Small intestine (tissue), 7 donors: Measurements from ENCODE around the gene CPT1A. TPM values are rescaled to one million over a fixed set of nuclear protein-coding genes. Genes with fewer than 3 reads are reported as not detected.

Experiments used
- DNase-seq, 2 donors: peaks; one replicate each; pipeline versions ENCODE4 v3.0.0 to v3.0.0-alpha.2; 2013
- FAIRE-seq: peaks from 2 replicates; lab custom pipeline; 2012; peaks lifted over from hg19 to GRCh38; lab: Jason Lieb, UNC
- H3K27ac ChIP-seq, 3 donors: one replicate each; pipeline ENCODE4 v1.5.1; 2013; ENCODE audit warnings: low read length in 2 of 3, mild to moderate bottlenecking in 2 of 3, control low read depth in 1 of 3, inconsistent platforms in 1 of 3, low read depth in 1 of 3, moderate library complexity in 1 of 3
- H3K27me3 ChIP-seq, 3 donors: one replicate each; pipeline ENCODE4 v1.6.1; 2013; ENCODE audit warnings: low read length in 3 of 3, inconsistent platforms in 1 of 3; ENCODE audit not compliant: control insufficient read depth in 3 of 3, insufficient read depth in 3 of 3
- H3K36me3 ChIP-seq, 3 donors: one replicate each; pipeline ENCODE4 v1.6.1; 2013; ENCODE audit warnings: low read length in 3 of 3, inconsistent platforms in 1 of 3, low read depth in 1 of 3, mild to moderate bottlenecking in 1 of 3, moderate library complexity in 1 of 3; ENCODE audit not compliant: control insufficient read depth in 3 of 3, insufficient read depth in 2 of 3
- H3K4me1 ChIP-seq, 3 donors: one replicate each; pipeline ENCODE4 v1.6.1; 2013; ENCODE audit warnings: low read length in 2 of 3, inconsistent platforms in 1 of 3, low read depth in 1 of 3, mild to moderate bottlenecking in 1 of 3, moderate library complexity in 1 of 3; ENCODE audit not compliant: control insufficient read depth in 3 of 3, insufficient read depth in 2 of 3
- H3K4me3 ChIP-seq, 3 donors: one replicate each; pipeline ENCODE4 v1.5.1; 2013; ENCODE audit warnings: low read length in 3 of 3, control low read depth in 1 of 3, inconsistent platforms in 1 of 3, low read depth in 1 of 3, mild to moderate bottlenecking in 1 of 3, moderate library complexity in 1 of 3
- H3K9me3 ChIP-seq, 2 donors: one replicate each; pipeline ENCODE4 v1.6.1; 2013; ENCODE audit warnings: low read depth in 1 of 2, low read length in 1 of 2; ENCODE audit not compliant: control insufficient read depth in 2 of 2, insufficient read depth in 1 of 2
- WGBS, 3 donors: extraction: QIAGEN DNeasy Blood & Tissue Kit; methylation state at CpG; one replicate each; pipeline ENCODE4 v1.1.7; 2013; 5-methylcytosine and 5-hydroxymethylcytosine counted together
- polyA plus RNA-seq, 4 donors: library from polyadenylated mRNA; stranded (reverse) in 3 of 4; unstranded in 1 of 4; fragments of 200-250 nt in 3 of 4; fragments of 120-200 nt in 1 of 4; gene quantifications; one replicate each; pipeline versions ENCODE4 v1.2.1 to v1.2.3, GENCODE V29; 2013
- donor health status: healthy with polysubstance abuse.
- donor health status: control.
- donor health status: control.
- donor health status: Bipolar disorder and iron deficiency.
- donor health status: healthy.

CPT1A gene
- polyA plus RNA-seq, 4 donors = 29.5 to 34.9 (median 31.5) TPM

GRCh38 chr11:68734111-68734510, 107.6 kb downstream of the CPT1A start:
- Histone ChIP-seq H3K27ac (no peak overlapping the region), H3K27me3 (no peaks in the 10 kb centered on the region), H3K4me1 (no peaks in the 10 kb centered on the region), H3K9me3 (no peaks in the 10 kb centered on the region), H3K36me3 (peaks cover 0 to 9% (median 0%) of the 10 kb centered on the region in 3 donors), H3K4me3 (no peak overlapping the region)
- 87 to 97% (median 91%) methylated on average over 7 of the region's 7 CpGs for WGBS, 3 donors
- DNase-seq (no peak), FAIRE-seq (no peak)

- 86 to 89% (median 89%) methylated on average over 6 of the region's 6 CpGs for WGBS, 3 donors
Observed at GRCh38 chr11:68727783-68728182, 113.9 kb downstream of the CPT1A start.

GRCh38 chr11:68724293-68724692, 117.4 kb downstream of the CPT1A start:
- Histone ChIP-seq H3K4me3 (no peak overlapping the region), H3K27me3 (no peaks in the 10 kb centered on the region), H3K4me1 (no peaks in the 10 kb centered on the region), H3K36me3 (no peaks in the 10 kb centered on the region), H3K9me3 (peaks cover 0 to 9% of the 10 kb centered on the region in 2 donors), H3K27ac (no peak overlapping the region)
- WGBS, 3 donors = 76 to 85% (median 81%) methylated on average over 4 of the region's 4 CpGs
- FAIRE-seq = no peak
- no peak for DNase-seq

More at GRCh38 chr11:68727783-68728182, 113.9 kb downstream of the CPT1A start:
- FAIRE-seq (no peak), DNase-seq (no peak)
- H3K36me3 ChIP-seq = no peaks in the 10 kb centered on the region
- H3K27ac ChIP-seq = no peak overlapping the region
- no peak overlapping the region for H3K4me3 ChIP-seq
- no peaks in the 10 kb centered on the region for H3K4me1 ChIP-seq
- H3K9me3 ChIP-seq = no peaks in the 10 kb centered on the region
- H3K27me3 ChIP-seq = no peaks in the 10 kb centered on the region

- FAIRE-seq (no peak), DNase-seq (no peak)
- Histone ChIP-seq H3K4me3 (no peak overlapping the region), H3K27me3 (peaks cover 0 to 3% (median 0%) of the 10 kb centered on the region in 3 donors), H3K27ac (no peak overlapping the region), H3K36me3 (no peaks in the 10 kb centered on the region), H3K9me3 (peaks cover 0 to 9% of the 10 kb centered on the region in 2 donors), H3K4me1 (no peaks in the 10 kb centered on the region)
- WGBS, 3 donors = 91 to 97% (median 94%) methylated on average over 1 of the region's 1 CpG
Observed at GRCh38 chr11:68722143-68722542, 119.6 kb downstream of the CPT1A start.

- Histone ChIP-seq H3K9me3 (peaks cover 0 to 9% of the 10 kb centered on the region in 2 donors), H3K36me3 (peaks cover 0 to 5% (median 0%) of the 10 kb centered on the region in 3 donors), H3K27ac (no peak overlapping the region), H3K4me1 (no peaks in the 10 kb centered on the region), H3K4me3 (no peak overlapping the region), H3K27me3 (peaks cover 0 to 3% (median 0%) of the 10 kb centered on the region in 3 donors)
- no peak for DNase-seq
- WGBS, 3 donors = 87 to 98% (median 98%) methylated on average over 2 of the region's 2 CpGs
- no peak for FAIRE-seq
Observed at GRCh38 chr11:68721075-68721474, 120.6 kb downstream of the CPT1A start.

GRCh38 chr11:68715456-68716122, 126.1 kb downstream of the CPT1A start:
- H3K27ac ChIP-seq = no peak overlapping the region
- peaks cover 0 to 6% of the 10 kb centered on the region in 2 donors for H3K9me3 ChIP-seq
- H3K27me3 ChIP-seq = peaks cover 0 to 3% (median 0%) of the 10 kb centered on the region in 3 donors
- H3K36me3 ChIP-seq = peaks cover 0 to 5% (median 0%) of the 10 kb centered on the region in 3 donors
- H3K4me3 ChIP-seq = no peak overlapping the region
- DNase-seq (no peak), FAIRE-seq (no peak)
- H3K4me1 ChIP-seq = no peaks in the 10 kb centered on the region
- 89 to 95% (median 93%) methylated on average over 11 of the region's 11 CpGs for WGBS, 3 donors

- whole genome bisulfite sequencing, 3 donors = 83 to 91% (median 90%) methylated on average over 23 of the region's 23 CpGs
- DNase-seq (no peak), FAIRE-seq (no peak)
Observed at GRCh38 chr11:68714060-68714856, 127.5 kb downstream of the CPT1A start.

GRCh38 chr11:68711114-68711513, 130.6 kb downstream of the CPT1A start:
- Histone ChIP-seq H3K27ac (no peak overlapping the region), H3K9me3 (no peaks in the 10 kb centered on the region), H3K4me1 (no peaks in the 10 kb centered on the region), H3K36me3 (no peaks in the 10 kb centered on the region), H3K4me3 (no peak overlapping the region), H3K27me3 (no peaks in the 10 kb centered on the region)
- DNase-seq (no peak), FAIRE-seq (no peak)
- WGBS, 3 donors = 94 to 96% (median 95%) methylated on average over 8 of the region's 8 CpGs

More at GRCh38 chr11:68714060-68714856, 127.5 kb downstream of the CPT1A start:
- Histone ChIP-seq H3K4me3 (no peak overlapping the region), H3K9me3 (no peaks in the 10 kb centered on the region), H3K36me3 (peaks cover 0 to 5% (median 0%) of the 10 kb centered on the region in 3 donors), H3K27me3 (peaks cover 0 to 3% (median 0%) of the 10 kb centered on the region in 3 donors), H3K4me1 (no peaks in the 10 kb centered on the region), H3K27ac (no peak overlapping the region)
